Karpas-422 (cell line): Measurements from ENCODE around the gene EXOC6. TPM values are rescaled to one million over a fixed set of nuclear protein-coding genes. Genes with fewer than 3 reads are reported as not detected.

Experiments used
- DNase-seq: peaks from one replicate; pipeline ENCODE4 v3.0.0-alpha.2; 2015
- H2AFZ ChIP-seq: fragments of 200-600 bp; sonication (generic); 2 replicates; pipeline ENCODE4 v1.6.1; 2014; ENCODE audit warnings: antibody characterized with exemption, low read length, mixed read lengths
- H3K27ac ChIP-seq: fragments of 200-600 bp; sonication (generic); 2 replicates; pipeline ENCODE4 v1.5.1; 2014; ENCODE audit warnings: mild to moderate bottlenecking, low read length, moderate library complexity
- H3K27me3 ChIP-seq: fragments of 200-600 bp; sonication (generic); 2 replicates; pipeline ENCODE4 v1.6.1; 2014; ENCODE audit warnings: low read length, mixed read lengths
- H3K36me3 ChIP-seq: fragments of 200-600 bp; sonication (generic); 2 replicates; pipeline ENCODE4 v1.6.1; 2014; ENCODE audit warnings: low read length, mixed read lengths; ENCODE audit not compliant: insufficient read depth
- H3K4me1 ChIP-seq: fragments of 200-600 bp; sonication (generic); 2 replicates; pipeline ENCODE4 v1.6.1; 2014; ENCODE audit warnings: mild to moderate bottlenecking, low read length, mixed read lengths
- H3K4me2 ChIP-seq: fragments of 200-600 bp; sonication (generic); 2 replicates; pipeline ENCODE4 v1.6.1; 2014; ENCODE audit warnings: low read length, low read depth, mild to moderate bottlenecking; ENCODE audit not compliant: poor library complexity, severe bottlenecking
- H3K4me3 ChIP-seq: fragments of 200-600 bp; sonication (generic); 2 replicates; pipeline ENCODE4 v1.5.1; 2014; ENCODE audit warnings: mild to moderate bottlenecking, antibody characterized with exemption, low read length, mixed read lengths
- H3K79me2 ChIP-seq: fragments of 200-600 bp; sonication (generic); 2 replicates; pipeline ENCODE4 v1.6.1; 2014; ENCODE audit warnings: mild to moderate bottlenecking, low read length, mixed read lengths
- H3K9ac ChIP-seq: fragments of 200-600 bp; sonication (generic); 2 replicates; pipeline ENCODE4 v1.6.0; 2014; ENCODE audit warnings: low read length
- H3K9me2 ChIP-seq: fragments of 200-600 bp; sonication (generic), shearing (Covaris generic); replicated peaks from 2 replicates; pipeline ENCODE4 v1.6.0; 2014; ENCODE audit warnings: mild to moderate bottlenecking, low read length, moderate library complexity; ENCODE audit not compliant: insufficient read depth
- H3K9me3 ChIP-seq: fragments of 300-700, 200-600 bp; sonication (generic); 2 replicates; pipeline ENCODE4 v1.6.1; 2014; ENCODE audit warnings: low read length, mixed read lengths
- H4K20me1 ChIP-seq: fragments of 200-600 bp; sonication (generic); 2 replicates; pipeline ENCODE4 v1.6.1; 2014; ENCODE audit warnings: mild to moderate bottlenecking, antibody characterized with exemption, low read length, low read depth; ENCODE audit not compliant: insufficient read depth
- total RNA-seq: library from RNA; depleted of rRNA; stranded (reverse); fragments of >200 nt; shearing (Covaris generic); gene quantifications from 2 replicates; pipeline ENCODE4 v1.2.3, GENCODE V29; 2014; ENCODE audit warnings: low replicate concordance

The EXOC6 gene
- total RNA-seq, 1 experiment from 2014 or later = 18.0 TPM

DNA sequence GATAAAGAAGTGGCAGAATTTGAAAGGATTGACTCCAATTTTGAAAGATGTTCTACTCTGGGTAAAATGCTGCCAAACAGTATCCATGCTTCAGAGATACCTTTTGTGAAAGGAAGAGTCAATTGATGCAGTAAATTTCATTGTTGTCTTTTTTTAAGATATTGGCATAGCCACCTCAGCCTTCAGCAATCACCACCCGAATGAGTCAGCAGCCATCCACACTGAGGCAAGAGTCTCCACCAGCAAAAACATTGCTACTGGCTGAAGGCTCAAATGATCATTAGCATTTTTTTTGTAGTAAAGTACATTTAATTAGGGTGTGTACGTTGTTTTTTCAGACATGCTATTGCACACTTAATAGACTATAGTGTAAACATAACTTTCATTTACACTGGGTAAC, 180.6 kb downstream of the EXOC6 start:
- Histone ChIP-seq H3K4me2 (no peak overlapping the region), H3K9me2 (no peaks in the 10 kb centered on the region), H3K4me3 (no peak overlapping the region), H3K9ac (no peak overlapping the region), H3K79me2 (no peaks in the 10 kb centered on the region), H3K4me1 (no peaks in the 10 kb centered on the region), H3K27ac (no peak overlapping the region), H4K20me1 (no peaks in the 10 kb centered on the region), H2AFZ (no peak overlapping the region), H3K36me3 (no peaks in the 10 kb centered on the region), H3K27me3 (no peaks in the 10 kb centered on the region), H3K9me3 (no peaks in the 10 kb centered on the region)
- DNase-seq = no peak

DNA sequence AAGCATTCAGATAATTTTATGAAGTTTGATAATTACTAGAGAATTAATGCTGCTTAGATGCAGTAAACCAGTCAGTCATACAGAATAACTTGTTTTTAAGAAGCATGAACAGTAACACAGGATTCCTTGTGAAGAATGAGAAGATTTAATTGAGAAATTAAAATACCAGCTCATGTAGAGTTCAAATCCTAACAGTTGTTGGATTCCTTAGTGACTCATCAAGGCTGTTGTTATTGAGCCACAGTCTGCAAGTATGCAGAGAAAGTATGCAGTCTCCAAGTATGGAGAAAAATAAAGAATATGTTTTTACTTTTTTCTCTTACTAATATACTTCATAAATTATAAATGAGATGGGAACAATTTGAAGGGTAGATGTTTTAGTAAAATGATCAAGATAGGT, 182.1 kb downstream of the EXOC6 start:
- Histone ChIP-seq H3K4me3 (no peak overlapping the region), H3K79me2 (no peaks in the 10 kb centered on the region), H3K4me2 (no peak overlapping the region), H3K36me3 (no peaks in the 10 kb centered on the region), H2AFZ (no peak overlapping the region), H4K20me1 (no peaks in the 10 kb centered on the region), H3K27ac (no peak overlapping the region), H3K9me3 (no peaks in the 10 kb centered on the region), H3K9ac (no peak overlapping the region), H3K27me3 (no peaks in the 10 kb centered on the region), H3K4me1 (no peaks in the 10 kb centered on the region), H3K9me2 (no peaks in the 10 kb centered on the region)
- DNase-seq = no peak

- DNase-seq = no peak
- H3K9ac ChIP-seq = no peak overlapping the region
- no peak overlapping the region for H2AFZ ChIP-seq
Observed at GRCh38 chr10:93032105-93032808, 183.9 kb downstream of the EXOC6 start.

GRCh38 chr10:93032809-93033137, 184.5 kb downstream of the EXOC6 start:
- Histone ChIP-seq H3K4me2 (no peak overlapping the region), H3K9me3 (no peaks in the 10 kb centered on the region), H3K9ac (no peak overlapping the region), H2AFZ (no peak overlapping the region), H3K4me1 (no peaks in the 10 kb centered on the region), H3K27me3 (no peaks in the 10 kb centered on the region), H3K9me2 (no peaks in the 10 kb centered on the region), H3K27ac (no peak overlapping the region), H3K4me3 (no peak overlapping the region), H3K79me2 (no peaks in the 10 kb centered on the region), H3K36me3 (no peaks in the 10 kb centered on the region), H4K20me1 (no peaks in the 10 kb centered on the region)
- no peak for DNase-seq

More at GRCh38 chr10:93032105-93032808, 183.9 kb downstream of the EXOC6 start:
- no peaks in the 10 kb centered on the region for H3K4me1 ChIP-seq
- no peaks in the 10 kb centered on the region for H3K9me2 ChIP-seq
- H3K4me2 ChIP-seq = no peak overlapping the region
- no peaks in the 10 kb centered on the region for H3K79me2 ChIP-seq
- H3K4me3 ChIP-seq = no peak overlapping the region
- no peaks in the 10 kb centered on the region for H3K27me3 ChIP-seq
- no peaks in the 10 kb centered on the region for H3K36me3 ChIP-seq
- no peaks in the 10 kb centered on the region for H4K20me1 ChIP-seq
- no peaks in the 10 kb centered on the region for H3K9me3 ChIP-seq
- no peak overlapping the region for H3K27ac ChIP-seq

GRCh38 chr10:93034426-93034825, 186.1 kb downstream of the EXOC6 start:
- H3K27me3 ChIP-seq = no peaks in the 10 kb centered on the region
- H3K4me3 ChIP-seq = no peak overlapping the region
- no peaks in the 10 kb centered on the region for H3K9me3 ChIP-seq
- no peak overlapping the region for H3K27ac ChIP-seq
- H4K20me1 ChIP-seq = no peaks in the 10 kb centered on the region
- H2AFZ ChIP-seq = no peak overlapping the region
- H3K9me2 ChIP-seq = no peaks in the 10 kb centered on the region
- no peak for DNase-seq
- H3K36me3 ChIP-seq = no peaks in the 10 kb centered on the region
- peaks cover 11% of the 10 kb centered on the region for H3K4me1 ChIP-seq
- H3K4me2 ChIP-seq = no peak overlapping the region
- no peak overlapping the region for H3K9ac ChIP-seq
- no peaks in the 10 kb centered on the region for H3K79me2 ChIP-seq

DNA sequence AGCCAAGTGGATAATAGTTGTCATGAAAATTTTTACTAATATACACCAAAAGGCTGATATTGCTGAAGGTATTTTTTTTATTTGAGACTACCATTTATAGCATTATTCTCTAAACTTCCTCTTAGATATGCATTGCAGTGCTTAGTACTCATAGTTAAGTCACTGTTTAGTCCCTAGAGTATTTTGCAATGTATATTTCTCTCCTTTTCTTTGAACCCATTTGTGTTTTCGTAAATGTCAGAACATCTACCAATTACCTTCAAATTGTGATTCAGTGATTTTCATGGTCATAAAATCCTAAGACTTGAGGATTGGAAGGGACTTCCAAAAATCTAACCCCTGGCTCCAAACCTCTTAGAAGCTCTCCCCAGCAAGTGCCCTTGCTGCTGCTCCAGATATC, 190.8 kb downstream of the EXOC6 start:
- H3K4me1 ChIP-seq = peaks cover 17% of the 10 kb centered on the region
- H3K9ac ChIP-seq = no peak overlapping the region
- no peak overlapping the region for H3K4me2 ChIP-seq
- peak overlapping the region; percentile 19; the same call in 1 of the 2 replicates for H3K27ac ChIP-seq
- DNase-seq = no peak
- no peaks in the 10 kb centered on the region for H3K27me3 ChIP-seq
- H3K36me3 ChIP-seq = no peaks in the 10 kb centered on the region
- H3K4me3 ChIP-seq = no peak overlapping the region
- no peaks in the 10 kb centered on the region for H3K9me2 ChIP-seq
- no peaks in the 10 kb centered on the region for H3K9me3 ChIP-seq
- no peaks in the 10 kb centered on the region for H3K79me2 ChIP-seq
- H2AFZ ChIP-seq = no peak overlapping the region
- H4K20me1 ChIP-seq = no peaks in the 10 kb centered on the region

- Histone ChIP-seq H3K9ac (no peak overlapping the region), H3K4me3 (no peak overlapping the region), H3K9me3 (no peaks in the 10 kb centered on the region), H2AFZ (no peak overlapping the region), H3K4me1 (peaks cover 17% of the 10 kb centered on the region), H3K27me3 (no peaks in the 10 kb centered on the region), H3K79me2 (no peaks in the 10 kb centered on the region), H3K36me3 (no peaks in the 10 kb centered on the region), H3K27ac (peak overlapping the region; percentile 19; the same call in 1 of the 2 replicates), H3K9me2 (no peaks in the 10 kb centered on the region), H3K4me2 (no peak overlapping the region), H4K20me1 (no peaks in the 10 kb centered on the region)
- peak; percentile 76 for DNase-seq
Observed at GRCh38 chr10:93039721-93040120, 191.4 kb downstream of the EXOC6 start.

DNA sequence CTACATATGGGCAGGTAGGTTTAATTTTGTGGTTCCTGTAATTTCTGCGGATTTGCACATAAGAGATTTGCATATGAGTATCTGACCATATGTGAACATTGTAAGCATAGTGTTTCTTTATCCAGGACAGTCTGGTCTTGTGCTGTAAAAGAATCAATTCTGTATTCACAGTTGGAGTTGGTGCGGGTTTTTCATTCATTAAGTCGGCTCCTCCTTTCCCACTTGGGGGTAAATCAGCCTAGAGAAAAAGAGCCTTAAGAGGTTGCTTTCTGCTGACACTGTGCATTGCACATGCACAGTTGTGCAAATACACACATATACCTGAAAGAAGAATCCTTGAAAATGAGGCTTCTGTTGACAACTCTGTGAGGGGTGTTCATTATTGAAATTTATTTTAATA, 206.2 kb downstream of the EXOC6 start:
- Histone ChIP-seq H3K9me3 (no peaks in the 10 kb centered on the region), H3K79me2 (no peaks in the 10 kb centered on the region), H3K27me3 (no peaks in the 10 kb centered on the region), H3K9ac (no peak overlapping the region), H2AFZ (no peak overlapping the region), H3K36me3 (no peaks in the 10 kb centered on the region), H3K27ac (no peak overlapping the region), H3K4me3 (no peak overlapping the region), H3K9me2 (no peaks in the 10 kb centered on the region), H4K20me1 (no peaks in the 10 kb centered on the region), H3K4me1 (no peaks in the 10 kb centered on the region), H3K4me2 (no peak overlapping the region)
- DNase-seq = no peak
